KMS-11 (cell line): ENCODE results near the gene UGT1A9.

Experiments
- H2AFZ ChIP-seq: fragments of 200-600 bp; sonication (generic); 2 replicates; pipeline ENCODE4 v1.6.1; 2016; ENCODE audit warnings: antibody characterized with exemption, mixed run types, low read depth
- H3K27ac ChIP-seq: fragments of 200-600 bp; sonication (generic); 2 replicates; pipeline ENCODE4 v1.6.1; 2016; ENCODE audit warnings: mild to moderate bottlenecking, mixed run types
- H3K27me3 ChIP-seq: fragments of 200-600 bp; sonication (generic); 2 replicates; pipeline ENCODE4 v1.6.1; 2017; ENCODE audit warnings: mild to moderate bottlenecking, low read depth, mixed run types, moderate library complexity; ENCODE audit not compliant: insufficient read depth
- H3K36me3 ChIP-seq: fragments of 200-600 bp; sonication (generic); 2 replicates; pipeline ENCODE4 v1.6.1; 2017; ENCODE audit warnings: mild to moderate bottlenecking, mixed run types; ENCODE audit not compliant: insufficient read depth
- H3K4me1 ChIP-seq: fragments of 200-600 bp; sonication (generic); 2 replicates; pipeline ENCODE4 v1.6.1; 2016; ENCODE audit warnings: mild to moderate bottlenecking, low read depth, mixed run types; ENCODE audit not compliant: poor library complexity, severe bottlenecking
- H3K4me2 ChIP-seq: fragments of 200-600 bp; sonication (generic); 2 replicates; pipeline ENCODE4 v1.7.0; 2016; ENCODE audit warnings: mild to moderate bottlenecking, mixed run types
- H3K4me3 ChIP-seq: fragments of 200-600 bp; sonication (generic); IDR thresholded peaks from 2 replicates; pipeline ENCODE4 v1.6.1; 2017; ENCODE audit warnings: low read depth, low read length, mixed read lengths; ENCODE audit not compliant: insufficient read depth
- H3K79me2 ChIP-seq: fragments of 200-600 bp; sonication (generic); 2 replicates; pipeline ENCODE4 v1.6.1; 2016; ENCODE audit warnings: low read depth, mixed run types; ENCODE audit not compliant: insufficient read depth
- H3K9ac ChIP-seq: fragments of 200-600 bp; sonication (generic); 2 replicates; pipeline ENCODE4 v1.6.1; 2016; ENCODE audit warnings: mild to moderate bottlenecking, mixed run types
- H4K20me1 ChIP-seq: fragments of 200-600 bp; sonication (generic); 2 replicates; pipeline ENCODE4 v1.6.1; 2016; ENCODE audit warnings: mild to moderate bottlenecking, mixed run types; ENCODE audit not compliant: insufficient read depth
- TF ChIP-seq, protein P1 (sequence below): fragments of 200-600 bp; sonication (generic); conservative IDR thresholded peaks from 2 replicates; pipeline ENCODE4 v1.6.1; 2017; ENCODE audit warnings: low read depth, mild to moderate bottlenecking, antibody characterized with exemption, low read length, moderate library complexity, mixed read lengths

UGT1A9 gene

DNA sequence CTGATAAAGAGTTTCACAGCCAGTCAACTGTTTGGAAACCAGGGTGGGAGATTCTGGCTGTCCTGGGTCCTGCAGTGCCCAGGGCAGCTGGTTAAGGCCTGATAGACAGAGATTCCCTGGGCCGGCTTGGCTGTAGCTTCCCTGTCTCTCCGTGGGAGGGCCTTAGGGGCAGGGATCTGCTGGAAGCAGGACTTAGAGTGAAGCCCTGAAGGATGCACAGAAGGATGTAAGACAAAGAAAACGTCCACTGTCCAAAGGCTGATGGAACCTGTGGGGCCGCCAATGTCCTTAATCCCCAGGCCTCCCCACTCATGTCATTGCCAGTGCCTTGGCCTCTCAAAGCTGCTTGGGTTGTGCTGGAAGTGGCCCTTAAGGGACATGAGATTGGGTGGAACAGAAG is 139.4 kb downstream of the UGT1A9 start:
- Histone ChIP-seq H3K27ac (no peak overlapping the region), H3K79me2 (no peaks in the 10 kb centered on the region), H3K4me1 (no peaks in the 10 kb centered on the region), H2AFZ (no peak overlapping the region), H4K20me1 (no peaks in the 10 kb centered on the region), H3K4me3 (no peak overlapping the region), H3K9ac (no peak overlapping the region), H3K36me3 (no peaks in the 10 kb centered on the region), H3K4me2 (no peak overlapping the region), H3K27me3 (no peaks in the 10 kb centered on the region)
- TF ChIP-seq, protein P1, sequence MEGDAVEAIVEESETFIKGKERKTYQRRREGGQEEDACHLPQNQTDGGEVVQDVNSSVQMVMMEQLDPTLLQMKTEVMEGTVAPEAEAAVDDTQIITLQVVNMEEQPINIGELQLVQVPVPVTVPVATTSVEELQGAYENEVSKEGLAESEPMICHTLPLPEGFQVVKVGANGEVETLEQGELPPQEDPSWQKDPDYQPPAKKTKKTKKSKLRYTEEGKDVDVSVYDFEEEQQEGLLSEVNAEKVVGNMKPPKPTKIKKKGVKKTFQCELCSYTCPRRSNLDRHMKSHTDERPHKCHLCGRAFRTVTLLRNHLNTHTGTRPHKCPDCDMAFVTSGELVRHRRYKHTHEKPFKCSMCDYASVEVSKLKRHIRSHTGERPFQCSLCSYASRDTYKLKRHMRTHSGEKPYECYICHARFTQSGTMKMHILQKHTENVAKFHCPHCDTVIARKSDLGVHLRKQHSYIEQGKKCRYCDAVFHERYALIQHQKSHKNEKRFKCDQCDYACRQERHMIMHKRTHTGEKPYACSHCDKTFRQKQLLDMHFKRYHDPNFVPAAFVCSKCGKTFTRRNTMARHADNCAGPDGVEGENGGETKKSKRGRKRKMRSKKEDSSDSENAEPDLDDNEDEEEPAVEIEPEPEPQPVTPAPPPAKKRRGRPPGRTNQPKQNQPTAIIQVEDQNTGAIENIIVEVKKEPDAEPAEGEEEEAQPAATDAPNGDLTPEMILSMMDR = no peak

DNA sequence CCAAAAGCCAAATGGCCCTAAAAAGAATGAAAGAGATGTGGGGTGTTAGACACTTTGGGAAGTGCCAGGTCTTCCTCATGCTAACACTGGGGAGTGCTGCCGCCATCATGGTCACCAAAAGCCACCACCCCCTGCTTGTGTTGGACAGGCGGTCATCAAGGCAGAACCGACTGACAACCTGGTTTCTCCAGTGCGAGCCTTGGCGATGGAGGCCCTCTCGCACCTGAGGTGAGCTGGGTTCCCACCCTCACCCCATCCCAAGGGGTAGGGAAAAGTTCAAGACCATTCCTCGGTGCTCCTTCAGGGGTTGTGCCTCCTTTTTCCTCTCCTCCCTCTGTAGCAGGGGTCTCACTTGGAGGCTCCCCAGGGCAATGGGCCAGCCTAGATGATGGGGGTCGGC is 140.0 kb downstream of the UGT1A9 start:
- H3K27ac ChIP-seq = no peak overlapping the region
- no peaks in the 10 kb centered on the region for H4K20me1 ChIP-seq
- no peaks in the 10 kb centered on the region for H3K4me1 ChIP-seq
- no peaks in the 10 kb centered on the region for H3K79me2 ChIP-seq
- no peak overlapping the region for H3K4me2 ChIP-seq
- no peak overlapping the region for H2AFZ ChIP-seq
- no peaks in the 10 kb centered on the region for H3K36me3 ChIP-seq
- H3K27me3 ChIP-seq = no peaks in the 10 kb centered on the region
- no peak overlapping the region for H3K9ac ChIP-seq
- TF ChIP-seq, protein P1 = no peak
- no peak overlapping the region for H3K4me3 ChIP-seq

DNA sequence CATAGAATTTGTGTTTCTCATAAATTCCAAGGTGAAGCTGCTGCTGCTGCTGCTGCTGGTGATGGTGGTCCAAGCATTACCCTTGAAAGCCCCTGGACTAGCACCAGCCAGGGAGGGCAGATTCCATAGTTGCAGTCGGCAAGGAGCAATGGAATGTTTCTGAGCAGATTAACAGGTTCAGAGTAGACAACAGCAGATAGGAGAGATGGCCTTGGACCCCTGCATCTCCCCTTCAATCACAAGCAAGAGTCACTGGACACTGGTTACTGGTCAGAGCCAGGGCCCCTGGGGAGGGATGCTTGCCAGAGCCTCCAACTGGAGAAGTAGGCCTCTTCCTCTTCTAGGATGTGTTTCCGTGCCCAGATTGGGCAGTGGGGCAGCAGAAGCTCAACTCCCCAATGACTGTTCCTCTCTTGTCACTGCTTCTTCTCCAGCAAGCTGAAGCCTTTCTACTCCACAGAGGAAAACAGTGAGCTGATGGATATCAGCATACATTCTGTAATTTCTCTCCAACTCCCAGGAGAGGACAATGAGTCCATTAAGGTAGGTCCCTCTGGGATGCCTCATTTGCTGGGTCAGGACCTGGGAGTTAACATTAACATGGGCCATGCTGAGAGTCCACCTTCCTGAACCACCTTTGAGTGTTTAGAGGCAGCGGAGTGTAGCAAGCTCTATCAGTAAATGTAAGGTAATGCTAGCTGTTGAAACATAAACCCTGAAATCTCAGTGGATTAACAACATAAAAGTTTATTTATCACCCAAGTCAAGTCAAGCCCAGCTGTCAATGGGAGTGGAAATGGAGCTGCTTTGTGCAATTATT is 141.7 kb downstream of the UGT1A9 start:
- H3K27me3 ChIP-seq = no peaks in the 10 kb centered on the region
- H3K4me3 ChIP-seq = no peak overlapping the region
- no peaks in the 10 kb centered on the region for H3K4me1 ChIP-seq
- H4K20me1 ChIP-seq = no peaks in the 10 kb centered on the region
- TF ChIP-seq, protein P1 = no peak
- no peak overlapping the region for H3K4me2 ChIP-seq
- no peaks in the 10 kb centered on the region for H3K36me3 ChIP-seq
- H3K9ac ChIP-seq = no peak overlapping the region
- H2AFZ ChIP-seq = no peak overlapping the region
- no peak overlapping the region for H3K27ac ChIP-seq
- no peaks in the 10 kb centered on the region for H3K79me2 ChIP-seq

DNA sequence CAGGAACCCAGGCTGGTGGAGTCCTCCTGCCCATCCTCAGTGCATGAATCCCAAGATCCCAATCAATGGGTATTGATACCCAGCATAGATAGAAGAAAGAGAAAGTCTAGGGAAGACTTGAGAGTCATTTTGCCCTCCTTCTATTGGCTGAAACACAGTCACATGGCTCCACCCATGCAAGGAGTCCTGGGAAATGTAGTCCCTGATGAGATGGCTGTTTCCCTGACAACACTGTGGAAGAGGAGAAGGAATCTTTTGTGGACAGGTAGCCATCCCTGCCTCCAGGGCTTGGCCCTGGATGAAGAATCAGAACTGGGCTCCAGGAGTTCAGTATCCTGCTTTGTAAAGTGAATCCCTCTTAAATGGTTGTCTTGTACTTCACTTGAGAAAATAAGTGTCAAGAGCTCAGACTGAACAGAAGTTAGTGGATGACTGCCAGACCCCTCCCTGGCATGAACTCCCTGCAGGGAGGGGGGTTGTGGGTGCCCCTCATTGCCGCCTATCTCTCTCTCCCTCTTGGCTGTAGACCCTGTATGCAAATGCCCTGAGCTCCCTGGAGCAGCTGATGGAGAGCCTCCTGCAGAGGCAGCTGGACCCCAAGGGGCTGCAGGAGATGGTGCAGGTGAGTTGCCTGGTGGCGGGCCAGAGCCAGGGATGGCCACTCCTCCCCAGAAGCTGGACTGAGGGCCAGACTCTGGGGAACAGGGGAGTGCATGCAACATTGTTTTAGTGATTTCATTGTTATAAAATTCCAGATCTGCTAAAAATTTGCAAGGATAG is 142.5 kb downstream of the UGT1A9 start:
- Histone ChIP-seq H3K36me3 (no peaks in the 10 kb centered on the region), H3K4me2 (no peak overlapping the region), H3K79me2 (no peaks in the 10 kb centered on the region), H2AFZ (no peak overlapping the region), H3K4me3 (no peak overlapping the region), H3K9ac (no peak overlapping the region), H3K27ac (no peak overlapping the region), H4K20me1 (no peaks in the 10 kb centered on the region), H3K27me3 (no peaks in the 10 kb centered on the region), H3K4me1 (no peaks in the 10 kb centered on the region)
- TF ChIP-seq, protein P1 = no peak
